Measurements from ENCODE around the gene ADAMTS7.

The ADAMTS7 gene

DNA sequence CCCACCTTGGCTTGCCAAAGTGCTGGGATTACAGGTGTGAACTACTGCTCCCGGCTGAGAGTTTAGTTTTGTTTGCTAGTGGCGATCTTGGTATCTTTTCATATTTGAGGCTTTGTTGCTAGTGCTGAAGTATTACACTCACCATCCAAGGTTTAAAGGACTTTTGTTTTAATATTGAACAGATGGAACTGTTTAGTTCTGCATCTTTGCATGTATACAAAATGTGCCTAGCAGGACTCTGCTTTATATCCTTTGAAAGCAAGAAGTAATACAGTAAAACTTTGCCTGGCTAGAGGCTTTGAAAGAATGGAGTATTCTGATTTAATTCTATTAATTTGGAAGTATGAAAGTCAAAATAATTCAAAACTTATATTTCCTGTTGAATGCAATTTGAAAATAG lies 92.4 kb downstream of the ADAMTS7 start:
- no peak for DNase-seq (ENCODE audit: low read depth)

DNA sequence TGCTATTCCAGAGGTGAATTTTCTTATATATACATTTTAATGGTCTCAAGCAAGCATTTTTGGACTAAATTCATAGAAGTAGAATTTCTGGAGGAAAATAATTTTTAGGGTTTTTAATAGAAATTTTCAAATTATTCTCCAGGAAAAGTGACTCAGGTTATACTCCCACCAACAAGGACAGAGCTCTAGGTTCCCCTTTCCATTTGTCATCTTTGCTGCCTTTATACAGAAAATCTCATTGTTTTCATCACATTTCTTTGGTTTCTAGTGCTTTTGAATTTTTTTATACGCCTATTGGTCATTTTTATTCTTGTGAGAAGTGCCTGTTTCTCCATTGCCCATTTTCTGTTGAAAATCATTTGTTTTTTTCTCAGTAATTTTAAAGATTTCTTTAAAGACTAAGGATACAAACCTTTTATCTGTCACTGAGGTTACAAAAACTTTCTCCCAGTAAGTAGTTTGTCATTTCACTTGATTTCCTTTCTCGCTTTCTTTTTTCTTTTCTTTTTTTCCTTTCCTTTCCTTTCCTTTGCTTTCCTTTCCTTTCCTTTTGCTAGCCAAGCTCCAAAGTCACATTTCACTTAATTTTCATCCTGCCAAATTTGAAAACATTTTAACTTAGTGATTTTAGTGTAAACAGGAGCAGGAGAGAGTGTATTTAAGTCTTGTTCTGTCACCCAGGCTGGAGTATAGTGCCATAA lies 93.2 kb downstream of the ADAMTS7 start:
- no peak for DNase-seq (ENCODE audit: low read depth)

DNA sequence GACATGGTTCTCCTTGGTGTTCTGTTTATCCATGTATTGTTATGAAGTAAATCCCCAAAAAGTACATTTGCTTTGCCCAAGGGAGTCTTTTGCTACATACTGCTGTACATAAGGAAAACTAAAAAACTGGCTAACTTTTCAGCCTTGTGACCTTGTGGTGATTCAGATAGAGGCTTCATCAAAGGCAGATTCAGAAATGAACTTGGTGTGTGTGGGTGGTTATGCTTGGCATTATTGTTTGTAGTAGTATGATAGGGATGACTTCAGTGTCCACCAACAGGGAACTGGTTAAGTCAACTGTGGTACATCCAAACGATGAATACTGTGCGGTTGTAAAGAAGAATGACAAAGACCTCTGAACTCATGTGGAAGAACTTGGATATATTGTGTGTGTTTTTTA lies 94.6 kb downstream of the ADAMTS7 start:
- DNase-seq (ENCODE audit: low read depth): no peak

GRCh38 chr15:78715930-78716329 lies 95.3 kb downstream of the ADAMTS7 start:
- DNase-seq (ENCODE audit: low read depth): no peak

DNA sequence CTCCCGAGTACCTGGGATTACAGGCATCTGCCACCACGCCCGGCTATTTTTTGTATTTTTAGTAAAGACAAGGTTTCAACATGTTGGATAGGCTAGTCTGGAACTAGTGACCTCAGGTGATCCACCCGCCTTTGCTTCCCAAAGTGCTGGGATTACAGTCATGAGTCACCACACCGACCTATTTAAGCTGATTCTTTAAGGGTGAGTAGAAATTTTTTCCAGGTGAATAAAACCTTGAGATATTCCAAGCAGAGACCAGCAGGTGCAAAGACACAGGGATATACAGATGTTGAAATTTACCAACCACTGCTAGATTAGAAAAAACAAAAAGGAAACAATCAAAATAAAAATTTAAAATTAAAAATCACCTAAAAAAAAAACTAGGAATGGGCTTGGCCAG lies 95.8 kb downstream of the ADAMTS7 start:
- DNase-seq (ENCODE audit: low read depth): no peak

- no peak for DNase-seq (ENCODE audit: low read depth)
Measured at GRCh38 chr15:78714890-78715289, 96.4 kb downstream of the ADAMTS7 start.

DNA sequence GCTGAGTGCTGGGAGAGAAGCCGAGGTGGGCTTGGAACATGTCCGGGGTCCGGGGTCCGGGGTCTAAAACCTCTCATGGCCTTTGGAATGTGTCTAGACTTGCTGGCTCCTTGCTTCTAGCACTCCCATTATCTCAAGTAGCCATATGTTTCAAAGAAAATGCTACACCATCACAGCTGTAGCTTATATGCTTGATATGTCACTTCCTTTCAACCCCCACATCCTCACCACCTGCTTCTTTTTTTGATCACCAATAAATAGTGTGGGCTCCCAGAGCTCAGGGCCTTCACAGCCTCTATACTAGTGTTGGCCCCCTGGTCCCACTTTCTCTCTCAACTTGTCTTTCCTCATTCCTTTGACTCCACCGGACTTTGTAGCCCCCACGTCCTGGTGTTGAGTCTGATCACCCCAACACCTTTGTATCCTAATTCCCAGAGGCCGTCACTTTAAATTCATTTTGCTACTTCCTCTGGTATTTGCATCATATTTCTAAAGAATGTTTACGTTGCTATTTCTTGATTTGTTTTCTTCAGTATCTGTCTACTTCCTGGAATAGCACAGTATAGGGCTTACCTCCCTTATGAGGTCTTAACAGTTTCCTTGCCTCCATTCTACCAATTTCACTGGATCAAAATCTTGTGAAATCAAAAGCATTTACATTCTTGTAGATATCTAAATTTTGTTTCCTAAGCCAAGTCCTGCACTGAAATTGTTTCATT lies 98.3 kb downstream of the ADAMTS7 start:
- DNase-seq (ENCODE audit: low read depth): no peak

GRCh38 chr15:78711638-78712037 lies 99.6 kb downstream of the ADAMTS7 start:
- no peak for DNase-seq (ENCODE audit: low read depth)

DNA sequence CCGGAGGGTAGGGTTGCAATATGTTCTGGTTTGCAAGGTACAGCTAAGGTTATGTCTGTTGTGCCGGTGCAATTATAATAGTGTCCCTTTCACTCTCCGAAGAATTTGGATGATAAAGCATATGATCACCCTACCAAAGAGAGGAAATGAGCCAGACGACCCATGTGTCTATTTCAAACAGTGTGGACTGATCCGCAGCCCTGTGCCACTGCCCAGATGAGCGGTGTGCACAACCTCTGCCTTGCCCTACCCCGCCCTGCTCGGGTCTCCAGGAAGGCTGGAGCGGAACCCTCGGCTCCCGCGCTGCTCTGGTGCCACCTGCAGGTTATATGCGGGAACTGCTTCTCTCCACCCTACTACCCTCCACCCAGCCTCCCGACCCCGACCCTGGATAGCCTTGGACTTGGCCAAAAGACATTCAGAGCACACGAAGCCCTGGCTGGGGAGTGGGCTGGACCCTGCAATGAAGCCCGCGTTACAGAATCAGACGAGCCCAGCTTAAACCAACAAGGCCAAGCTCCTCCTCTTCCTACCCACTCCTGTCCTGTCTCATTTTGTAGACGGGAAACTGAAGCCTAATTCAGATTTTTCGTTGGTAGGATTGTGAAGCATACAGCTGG lies 101.9 kb downstream of the ADAMTS7 start:
- DNase-seq (ENCODE audit: low read depth): peak; percentile 59
